Hematopoietic multipotent progenitor cell treated with erythropoietin and hydrocortisone succinate and interleukin-3 and kit ligand, for 8 days (in vitro differentiated cells): Measurements from ENCODE around the gene ATRNL1.
A peak's percentile ranks its signal among the peaks of the same experiment; 100 is the strongest.
"Not testable (repeated sequence)": the region's sequence is repeated elsewhere in the genome, so short reads cannot be mapped to it uniquely, and the experiment has no call there.

Experiments
- DNase-seq: peaks from one replicate; pipeline ENCODE4 v3.0.0-alpha.2; 2015

The ATRNL1 gene

GRCh38 chr10:115092258-115092554 lies 959 bp upstream of the ATRNL1 start:
- no peak for DNase-seq

GRCh38 chr10:115092555-115093285 lies 445 bp upstream of the ATRNL1 start:
- no peak for DNase-seq

- DNase-seq: no peak
Observed at GRCh38 chr10:115093776-115094408, 727 bp downstream of the ATRNL1 start.

GRCh38 chr10:115094416-115095140 lies 1.4 kb downstream of the ATRNL1 start:
- no peak for DNase-seq

GRCh38 chr10:115095758-115096157 lies 2.6 kb downstream of the ATRNL1 start:
- no peak for DNase-seq

- DNase-seq: no peak
Observed at GRCh38 chr10:115103700-115104099, 10.5 kb downstream of the ATRNL1 start.

- DNase-seq: not testable (repeated sequence)
Observed at GRCh38 chr10:115105411-115105810, 12.2 kb downstream of the ATRNL1 start.

GRCh38 chr10:115107830-115108229 lies 14.7 kb downstream of the ATRNL1 start:
- no peak for DNase-seq

- DNase-seq: no peak
Observed at GRCh38 chr10:115117301-115117700, 24.1 kb downstream of the ATRNL1 start.

GRCh38 chr10:115118346-115118745 lies 25.2 kb downstream of the ATRNL1 start:
- DNase-seq: no peak

GRCh38 chr10:115125505-115125904 lies 32.3 kb downstream of the ATRNL1 start:
- DNase-seq: no peak

- DNase-seq: peak; percentile 42
Observed at GRCh38 chr10:115129752-115130151, 36.6 kb downstream of the ATRNL1 start.

GRCh38 chr10:115136616-115137015 lies 43.5 kb downstream of the ATRNL1 start:
- no peak for DNase-seq

GRCh38 chr10:115141254-115141653 lies 48.1 kb downstream of the ATRNL1 start:
- peak; percentile 28 for DNase-seq

GRCh38 chr10:115157357-115157756 lies 64.2 kb downstream of the ATRNL1 start:
- no peak for DNase-seq

- DNase-seq: no peak
Observed at GRCh38 chr10:115163129-115163528, 70.0 kb downstream of the ATRNL1 start.

- no peak for DNase-seq
Observed at GRCh38 chr10:115164220-115164619, 71.1 kb downstream of the ATRNL1 start.

- DNase-seq: no peak
Observed at GRCh38 chr10:115167751-115168150, 74.6 kb downstream of the ATRNL1 start.

GRCh38 chr10:115171392-115171960 lies 78.3 kb downstream of the ATRNL1 start:
- DNase-seq: peak; percentile 19

- DNase-seq: no peak
Observed at GRCh38 chr10:115173915-115174443, 80.8 kb downstream of the ATRNL1 start.

GRCh38 chr10:115207276-115207675 lies 114.1 kb downstream of the ATRNL1 start:
- not testable (repeated sequence) for DNase-seq

- no peak for DNase-seq
Observed at GRCh38 chr10:115209133-115209532, 116.0 kb downstream of the ATRNL1 start.

GRCh38 chr10:115214829-115215228 lies 121.7 kb downstream of the ATRNL1 start:
- DNase-seq: no peak

- DNase-seq: no peak
Observed at GRCh38 chr10:115219203-115219602, 126.0 kb downstream of the ATRNL1 start.
